HT-29 (cell line): Measurements from ENCODE around the gene FAM151B. TPM values are rescaled to one million over a fixed set of nuclear protein-coding genes. Genes with fewer than 3 reads are reported as not detected.

Source experiments
- DNase-seq: peaks from one replicate; pipeline ENCODE4 v3.0.0-alpha.2; 2015; ENCODE audit warnings: low spot score
- total RNA-seq: library from RNA; depleted of rRNA; stranded (reverse); fragments of >200 nt; shearing (Covaris generic); gene quantifications from 2 replicates; pipeline ENCODE4 v1.2.3, GENCODE V29; 2014; rRNA removed

FAM151B gene
- total RNA-seq, 1 experiment from 2014 or later: 1.6 TPM

DNA sequence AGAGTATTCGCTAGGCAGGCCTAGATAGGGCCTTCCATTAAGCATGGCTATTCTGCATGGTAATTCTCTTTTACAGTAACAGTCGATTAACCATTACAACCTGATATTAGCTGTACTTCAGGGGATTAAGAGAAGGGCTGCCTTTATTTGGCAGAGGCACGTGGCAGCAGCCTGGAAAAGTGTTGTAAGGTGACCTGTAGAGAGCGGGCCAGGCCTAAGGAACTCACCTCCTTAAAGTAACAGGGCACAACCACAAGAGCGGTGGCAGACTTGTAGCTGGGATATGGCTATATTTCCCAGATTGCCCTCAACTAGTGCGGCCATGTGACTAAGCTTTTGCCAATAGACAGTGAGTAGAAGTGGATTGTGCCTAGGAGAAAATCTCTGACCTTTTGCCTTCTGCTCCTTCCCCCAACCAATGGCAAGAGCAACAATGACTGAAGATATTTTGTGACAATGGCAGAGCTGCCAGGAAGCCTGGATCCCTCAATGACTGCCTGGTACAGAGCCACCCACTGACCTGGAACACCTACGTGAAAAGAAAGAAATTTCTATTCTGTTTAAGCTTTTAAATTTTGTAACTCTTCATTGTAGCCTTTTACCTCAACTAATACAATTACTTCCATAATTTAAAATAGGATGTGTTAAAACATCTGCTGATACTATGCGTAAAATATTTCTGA lies 101.1 kb downstream of the FAM151B start:
- no peak for DNase-seq

DNA sequence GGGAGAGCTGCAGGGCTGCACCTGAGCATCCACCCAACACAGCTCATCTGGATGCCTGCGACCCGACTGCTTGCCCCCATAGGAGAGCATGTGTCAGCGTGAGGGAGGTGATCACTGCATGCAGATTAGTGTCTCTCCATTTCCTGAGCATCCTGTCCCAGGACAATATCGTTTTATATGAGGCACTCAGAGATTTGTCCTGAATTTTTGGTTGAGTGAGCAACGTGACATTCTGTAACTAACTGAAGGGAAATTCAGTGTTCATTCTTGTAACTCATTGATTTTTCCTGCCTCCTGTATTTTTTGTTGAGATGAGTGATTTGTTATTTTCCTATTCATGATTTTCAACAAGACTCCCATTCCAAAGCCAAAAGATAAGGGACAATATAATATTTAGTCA lies 102.9 kb downstream of the FAM151B start:
- no peak for DNase-seq

DNA sequence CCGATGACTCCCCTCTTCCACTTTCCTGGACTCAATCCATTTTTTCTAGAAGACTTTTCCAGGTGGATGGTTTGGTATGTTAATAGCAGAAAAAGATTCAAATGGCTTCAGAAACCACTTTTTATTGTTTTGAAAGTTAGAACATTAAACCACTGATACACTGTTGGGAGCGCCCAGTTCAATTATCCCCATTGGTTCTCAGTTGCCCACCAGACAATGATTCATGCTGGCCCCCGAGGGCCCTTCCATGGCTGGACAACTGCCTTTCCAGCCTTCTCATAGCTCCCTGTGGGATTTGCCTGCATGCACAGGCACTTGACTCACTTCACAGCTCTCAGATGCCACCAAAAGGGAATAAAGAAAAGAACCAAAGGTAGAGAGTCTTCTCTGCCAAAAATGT lies 103.5 kb downstream of the FAM151B start:
- no peak for DNase-seq

DNA sequence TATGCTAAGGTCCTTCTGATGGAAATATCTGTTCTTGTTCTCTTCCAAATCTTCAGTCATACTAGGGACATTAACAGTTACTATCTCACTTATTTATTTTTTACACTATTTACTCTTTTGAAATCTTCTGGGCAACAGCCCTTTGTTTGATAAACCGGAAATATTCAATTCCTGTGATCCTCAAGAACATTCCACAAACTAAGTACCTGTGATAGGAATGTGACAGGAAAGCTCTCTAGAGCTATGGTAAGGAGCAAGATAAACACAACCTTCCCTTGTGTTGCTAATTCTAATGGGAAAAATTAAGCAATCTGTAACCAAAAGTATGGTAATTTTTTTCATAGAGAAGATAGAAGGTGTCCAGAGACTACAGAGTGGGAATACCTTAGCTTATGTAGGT lies 104.2 kb downstream of the FAM151B start:
- no peak for DNase-seq

Other genes with a start within 250 kb of the FAM151B start
- 47.2 and 48.8 TPM in 2 replicates for gene SERINC5, start 232.1 kb upstream of the FAM151B start, total RNA-seq
- not detected in 2 replicates for gene SPZ1, start 168.1 kb upstream of the FAM151B start, total RNA-seq
- 4.5 and 4.9 TPM in 2 replicates for gene ZFYVE16, start 80.0 kb upstream of the FAM151B start, total RNA-seq
- gene ANKRD34B, start 82.2 kb downstream of the FAM151B start, total RNA-seq: not detected in 2 replicates
- 7.1 and 7.4 TPM in 2 replicates for gene MSH3, start 166.6 kb downstream of the FAM151B start, total RNA-seq
- 34.1 and 34.5 TPM in 2 replicates for gene DHFR, start 166.9 kb downstream of the FAM151B start, total RNA-seq